Transverse colon (tissue), 4 donors: ENCODE measurements around the gene DNAH8. TPM values are rescaled to one million over a fixed set of nuclear protein-coding genes. Genes with fewer than 3 reads are reported as not detected.

ENCODE experiments used
- DNase-seq: peaks from one replicate; pipeline ENCODE4 v3.0.0-alpha.2; 2019
- H3K27ac ChIP-seq, 4 donors: fragments of 200-600 bp; sonication (generic); 2 replicates each; pipeline ENCODE4 v1.5.1; 2016 to 2018; ENCODE audit warnings: inconsistent platforms in 4 of 4
- H3K27me3 ChIP-seq: fragments of 200-600 bp; sonication (generic); 2 replicates; pipeline ENCODE4 v1.5.1; 2017; ENCODE audit warnings: inconsistent platforms
- H3K36me3 ChIP-seq, 4 donors: fragments of 200-600 bp; sonication (generic); 2 replicates each; pipeline ENCODE4 v1.5.1; 2017 to 2019; ENCODE audit warnings: inconsistent platforms in 4 of 4
- H3K4me1 ChIP-seq, 4 donors: fragments of 200-600 bp; sonication (generic); 2 replicates each; pipeline ENCODE4 v1.5.1; 2017 to 2020; ENCODE audit warnings: inconsistent platforms in 4 of 4
- H3K4me3 ChIP-seq, 4 donors: fragments of 200-600 bp; sonication (generic); 1 replicate in 1 of 4; 2 replicates in 3 of 4; pipeline versions ENCODE4 v1.5.1 to v1.6.1; 2017 to 2019; ENCODE audit warnings: inconsistent platforms in 4 of 4
- H3K9me3 ChIP-seq, 2 donors: fragments of 200-600 bp; sonication (generic); 2 replicates each; pipeline ENCODE4 v1.5.1; 2017 to 2019; ENCODE audit warnings: inconsistent platforms in 2 of 2
- CTCF ChIP-seq, 5 experiments: fragments of 200-600 bp in 3 of 5; fragments of 450-650 bp in 2 of 5; sonication (generic) in 3 of 5; IDR thresholded peaks; 1 replicate in 2 of 5; 2 replicates in 3 of 5; pipeline ENCODE4 v1.5.1; 2016 to 2017; ENCODE audit warnings: antibody characterized with exemption in 5 of 5, inconsistent platforms in 3 of 5, mild to moderate bottlenecking in 2 of 5, moderate library complexity in 1 of 5
- EP300 ChIP-seq: sonication (generic); formaldehyde crosslinking; IDR thresholded peaks from one replicate; pipeline ENCODE4 v1.6.1; 2017; ENCODE audit warnings: antibody characterized with exemption, low read depth
- POLR2A ChIP-seq: fragments of 450-650 bp; IDR thresholded peaks from one replicate; pipeline ENCODE4 v1.6.1; 2016; ENCODE audit warnings: antibody characterized with exemption, mild to moderate bottlenecking, moderate library complexity
- POLR2AphosphoS5 ChIP-seq, 3 donors: sonication (generic); formaldehyde crosslinking; IDR thresholded peaks; one replicate each; pipeline ENCODE4 v1.6.1; 2016; ENCODE audit warnings: antibody characterized with exemption in 3 of 3
- WGBS, 2 donors: methylation state at CpG; one replicate each; pipeline ENCODE4 v1.1.5; 2018; ENCODE audit warnings: low coverage in 1 of 2; 5-methylcytosine and 5-hydroxymethylcytosine counted together
- in situ Hi-C, 4 donors: fragments of 200-750 bp; cut with MboI; loops; one replicate each; pipeline versions ENCODE4 v1.15.0 to v1.15.1; 2017; ENCODE audit warnings: low sequenced_read_pairs in 3 of 4, low pct_ligation_motif_present in 1 of 4, low pct_unique_long_range_greater_than_20kb in 1 of 4
- intact Hi-C: fragments of 100-400 bp; cut with DNase I; formaldehyde crosslinking; loops from one replicate; pipeline ENCODE4 v1.15.1; 2023; ENCODE audit warnings: low total_unique reads
- total RNA-seq, 4 donors: library from RNA; depleted of rRNA; stranded (reverse); fragments of >200 nt; gene quantifications; one replicate each; pipeline ENCODE4 v1.1.0, GENCODE V29; 2016

The DNAH8 gene
- total RNA-seq, 4 donors from 2014 or later, result 0.16 TPM; not detected in 3

- WGBS, 2 donors, result 60 to 75% methylated on average over 1 to 7 of the region's 7 CpGs
- no peak overlapping the region for H3K27ac ChIP-seq
- TF ChIP-seq POLR2AphosphoS5 (IDR thresholded peaks at IDR 0.05) (no peak), POLR2A (no peak), EP300 (no peak), CTCF (IDR thresholded peaks at IDR 0.05) (no peak)
- no peaks in the 10 kb centered on the region for H3K36me3 ChIP-seq
- no peak overlapping the region for H3K4me3 ChIP-seq
- no peaks in the 10 kb centered on the region for H3K4me1 ChIP-seq
- intact Hi-C loops, result no loop called here
- no peaks in the 10 kb centered on the region for H3K9me3 ChIP-seq
- no peak for DNase-seq
- in situ Hi-C loops, result no loop called here
- H3K27me3 ChIP-seq, result no peaks in the 10 kb centered on the region
These were observed 353.3 kb downstream of the DNAH8 start for GRCh38 chr6:39068391-39068790.

- in situ Hi-C loops (no loop called here), intact Hi-C loops (no loop called here)
- DNase-seq, result no peak
- Histone ChIP-seq H3K4me1 (no peaks in the 10 kb centered on the region), H3K27me3 (no peaks in the 10 kb centered on the region), H3K27ac (no peak overlapping the region), H3K9me3 (no peaks in the 10 kb centered on the region), H3K36me3 (no peaks in the 10 kb centered on the region), H3K4me3 (no peak overlapping the region)
- TF ChIP-seq EP300 (no peak), POLR2A (no peak), POLR2AphosphoS5 (IDR thresholded peaks at IDR 0.05) (no peak), CTCF (IDR thresholded peaks at IDR 0.05) (no peak)
- WGBS, 2 donors, result 98% methylated on average over 8 of the region's 9 CpGs; no CpG with 5 or more reads in 1 of the 2 donors
These were observed 357.7 kb downstream of the DNAH8 start for GRCh38 chr6:39072830-39073229.

- TF ChIP-seq POLR2AphosphoS5 (IDR thresholded peaks at IDR 0.05) (no peak), EP300 (no peak), POLR2A (no peak), CTCF (IDR thresholded peaks at IDR 0.05) (no peak)
- H3K27me3 ChIP-seq, result no peaks in the 10 kb centered on the region
- DNase-seq, result no peak
- H3K4me3 ChIP-seq, result no peak overlapping the region
- WGBS, 2 donors, result 80 to 86% methylated on average over 3 to 17 of the region's 17 CpGs
- H3K4me1 ChIP-seq, result no peaks in the 10 kb centered on the region
- intact Hi-C loops (no loop called here), in situ Hi-C loops (no loop called here)
- no peak overlapping the region for H3K27ac ChIP-seq
- no peaks in the 10 kb centered on the region for H3K36me3 ChIP-seq
- H3K9me3 ChIP-seq, result no peaks in the 10 kb centered on the region
These were observed 358.6 kb downstream of the DNAH8 start for GRCh38 chr6:39073471-39074355.

- DNase-seq, result no peak
- WGBS, 2 donors, result 84 to 85% methylated on average over 7 to 9 of the region's 9 CpGs
- no peaks in the 10 kb centered on the region for H3K27me3 ChIP-seq
- no peak overlapping the region for H3K27ac ChIP-seq
- no peak for TF ChIP-seq EP300
- TF ChIP-seq POLR2A, result no peak
- TF ChIP-seq CTCF (IDR thresholded peaks at IDR 0.05), result no peak
- no peak for TF ChIP-seq POLR2AphosphoS5 (IDR thresholded peaks at IDR 0.05)
- H3K4me3 ChIP-seq, result no peak overlapping the region
- in situ Hi-C loops, result no loop called here
- H3K4me1 ChIP-seq, result no peaks in the 10 kb centered on the region
- H3K9me3 ChIP-seq, result no peaks in the 10 kb centered on the region
- intact Hi-C loops, result no loop called here
- H3K36me3 ChIP-seq, result no peaks in the 10 kb centered on the region
These were observed 359.4 kb downstream of the DNAH8 start for GRCh38 chr6:39074486-39074885.
